Activated CD8-positive, alpha-beta memory T cell treated with anti-CD3 and anti-CD28 coated beads for 4 hours (primary cell): Measurements from ENCODE around the gene KRT83.
"Not testable (repeated sequence)": the region's sequence is repeated elsewhere in the genome, so short reads cannot be mapped to it uniquely, and the experiment has no call there.

ENCODE experiments used
- DNase-seq, 2 donors: peaks; one replicate each; pipeline ENCODE4 v3.0.0-alpha.2; 2020; ENCODE audit warnings: low read depth in 2 of 2

Gene KRT83

GRCh38 chr12:52332381-52332780 lies 11.2 kb upstream of the KRT83 start:
- DNase-seq, result no peak

- no peak for DNase-seq
Observed at GRCh38 chr12:52331833-52332232, 10.6 kb upstream of the KRT83 start.

- no peak for DNase-seq
Observed at GRCh38 chr12:52331039-52331438, 9.8 kb upstream of the KRT83 start.

- no peak for DNase-seq
Observed at GRCh38 chr12:52327830-52328500, 6.8 kb upstream of the KRT83 start.

- DNase-seq, result peak; percentile 57 to 71
Observed at GRCh38 chr12:52327052-52327829, 6.0 kb upstream of the KRT83 start.

- DNase-seq, result no peak
Observed at GRCh38 chr12:52324153-52324444, 2.9 kb upstream of the KRT83 start.

- DNase-seq, result no peak
Observed at GRCh38 chr12:52323416-52324152, 2.4 kb upstream of the KRT83 start.

GRCh38 chr12:52323001-52323400 lies 1.8 kb upstream of the KRT83 start:
- DNase-seq, result no peak

GRCh38 chr12:52322069-52322468 lies 871 bp upstream of the KRT83 start:
- DNase-seq, result no peak

GRCh38 chr12:52321418-52321817 lies 220 bp upstream of the KRT83 start:
- DNase-seq, result no peak

- no peak for DNase-seq
Observed at GRCh38 chr12:52319097-52319496, 2.1 kb downstream of the KRT83 start.

GRCh38 chr12:52318241-52318990 lies 2.8 kb downstream of the KRT83 start:
- no peak for DNase-seq

GRCh38 chr12:52317468-52318052 lies 3.6 kb downstream of the KRT83 start:
- no peak for DNase-seq

GRCh38 chr12:52316701-52317100 lies 4.5 kb downstream of the KRT83 start:
- DNase-seq, result no peak

- DNase-seq, result no peak
Observed at GRCh38 chr12:52316290-52316689, 4.9 kb downstream of the KRT83 start.

- not testable (repeated sequence) for DNase-seq
Observed at GRCh38 chr12:52315721-52316120, 5.5 kb downstream of the KRT83 start.

- no peak for DNase-seq
Observed at GRCh38 chr12:52314511-52314910, 6.7 kb downstream of the KRT83 start.

GRCh38 chr12:52313926-52314325 lies 7.3 kb downstream of the KRT83 start:
- DNase-seq, result no peak

- no peak for DNase-seq
Observed at GRCh38 chr12:52313461-52313860, 7.7 kb downstream of the KRT83 start.

- no peak for DNase-seq
Observed at GRCh38 chr12:52312086-52312485, 9.1 kb downstream of the KRT83 start.

GRCh38 chr12:52311285-52311648 lies 9.9 kb downstream of the KRT83 start:
- no peak for DNase-seq
